A549 (cell line): ENCODE measurements around the gene FAHD2A.

Experiments
- CBX2 ChIP-seq: fragments of 200-600 bp; sonication (generic); IDR thresholded peaks from 2 replicates; pipeline ENCODE4 v1.6.1; 2016; ENCODE audit warnings: low read depth, mild to moderate bottlenecking, borderline replicate concordance
- CTCF ChIP-seq: fragments of >200 bp; sonication (Bioruptor Twin); formaldehyde crosslinking; IDR thresholded peaks from 3 replicates; pipeline ENCODE4 v1.5.1; 2016
- EP300 ChIP-seq, 2 experiments: fragments of >200 bp; sonication (Bioruptor Twin); formaldehyde crosslinking; IDR thresholded peaks; 2 replicates in 1 of 2; 3 replicates in 1 of 2; pipeline ENCODE4 v1.6.1; 2016 to 2017
- GATA3 ChIP-seq: IDR thresholded peaks from 2 replicates; pipeline ENCODE4 v1.6.1; 2012; ENCODE audit warnings: borderline replicate concordance
- KDM5A ChIP-seq: fragments of 200-600 bp; sonication (generic); IDR thresholded peaks from 2 replicates; pipeline ENCODE4 v1.6.1; 2016; ENCODE audit warnings: antibody characterized with exemption, mild to moderate bottlenecking
- MYC ChIP-seq: IDR thresholded peaks from 2 replicates; pipeline ENCODE4 v1.6.1; 2012; ENCODE audit warnings: mild to moderate bottlenecking, inconsistent platforms, low read length, improper control_type of control experiment, borderline replicate concordance
- PHF8 ChIP-seq: fragments of 200-600 bp; sonication (generic); IDR thresholded peaks from 2 replicates; pipeline ENCODE4 v1.6.1; 2016; ENCODE audit warnings: low read depth, mild to moderate bottlenecking, antibody characterized with exemption, moderate library complexity, borderline replicate concordance
- POLR2A ChIP-seq: IDR thresholded peaks from 2 replicates; pipeline ENCODE4 v1.6.1; 2012; ENCODE audit warnings: mild to moderate bottlenecking, low read length

- TF ChIP-seq KDM5A (no peak), CTCF (no peak), PHF8 (no peak), MYC (no peak), EP300 (IDR thresholded peaks at IDR 0.05) (no peak), CBX2 (no peak), GATA3 (no peak), POLR2A (no peak)
Measured at GRCh38 chr2:95391641-95392310, 10.7 kb upstream of the FAHD2A start.
